Esophagus squamous epithelium (tissue), 5 donors: ENCODE measurements around the gene GPR119. TPM values are rescaled to one million over a fixed set of nuclear protein-coding genes. Genes with fewer than 3 reads are reported as not detected.
"Not testable (repeated sequence)": the region's sequence is repeated elsewhere in the genome, so short reads cannot be mapped to it uniquely, and the experiment has no call there.

Experiments used
- DNase-seq: peaks from one replicate; lab custom pipeline; 2025; lab: John Stamatoyannopoulos, UW
- H3K27ac ChIP-seq, 4 donors: fragments of 200-600 bp; sonication (generic); one replicate each; pipeline ENCODE4 v1.5.1; 2016 to 2019; ENCODE audit warnings: mild to moderate bottlenecking in 1 of 4
- H3K27me3 ChIP-seq, 4 donors: fragments of 200-600 bp; sonication (generic); 1 replicate in 3 of 4; 2 replicates in 1 of 4; pipeline versions ENCODE4 v1.5.1 to v1.6.0; 2017 to 2021; ENCODE audit warnings: antibody characterized with exemption in 1 of 4
- H3K36me3 ChIP-seq, 3 donors: fragments of 200-600 bp; sonication (generic); one replicate each; pipeline ENCODE4 v1.5.1; 2016 to 2019
- H3K4me1 ChIP-seq, 3 donors: fragments of 200-600 bp; sonication (generic); one replicate each; pipeline ENCODE4 v1.5.1; 2017 to 2019
- H3K4me3 ChIP-seq, 4 donors: fragments of 200-600 bp; sonication (generic); 1 replicate in 3 of 4; 2 replicates in 1 of 4; pipeline ENCODE4 v1.5.1; 2016 to 2019; ENCODE audit warnings: mild to moderate bottlenecking in 2 of 4, moderate library complexity in 1 of 4
- H3K9me3 ChIP-seq, 3 donors: fragments of 200-600 bp; sonication (generic); one replicate each; pipeline ENCODE4 v1.5.1; 2016 to 2019
- CTCF ChIP-seq, 6 experiments: fragments of 450-650 bp in 4 of 6; fragments of 200-600 bp in 2 of 6; sonication (generic) in 2 of 6; IDR thresholded peaks; one replicate each; pipeline ENCODE4 v1.5.1; 2016 to 2019; ENCODE audit warnings: antibody characterized with exemption in 6 of 6, mild to moderate bottlenecking in 4 of 6, moderate library complexity in 4 of 6
- POLR2A ChIP-seq, 4 donors: fragments of 450-650 bp; IDR thresholded peaks; one replicate each; pipeline ENCODE4 v1.6.1; 2017; ENCODE audit warnings: antibody characterized with exemption in 4 of 4, mild to moderate bottlenecking in 4 of 4, moderate library complexity in 3 of 4
- WGBS, 2 donors: methylation state at CpG; one replicate each; pipeline ENCODE4 v1.1.5; 2018; 5-methylcytosine and 5-hydroxymethylcytosine counted together
- intact Hi-C: fragments of 100-400 bp; cut with DNase I; formaldehyde crosslinking; loops from one replicate; pipeline ENCODE4 v1.15.0; 2022
- total RNA-seq, 4 donors: library from RNA; depleted of rRNA; stranded (reverse); fragments of >200 nt; gene quantifications; one replicate each; pipeline ENCODE4 v1.1.0, GENCODE V29; 2016
- donor health status: DM: yes; HTN: yes; CAD: no.

Gene GPR119
- total RNA-seq, 4 donors from 2014 or later = not detected

GRCh38 chrX:130343411-130343810, 42.1 kb downstream of the GPR119 start:
- Histone ChIP-seq H3K4me3 (no peak overlapping the region), H3K9me3 (no peaks in the 10 kb centered on the region), H3K27me3 (no peaks in the 10 kb centered on the region), H3K36me3 (no peaks in the 10 kb centered on the region), H3K27ac (no peak overlapping the region), H3K4me1 (peaks cover 0 to 14% (median 0%) of the 10 kb centered on the region in 3 donors)
- intact Hi-C loops = no loop called here
- no peak for TF ChIP-seq POLR2A (IDR thresholded peaks at IDR 0.05)
- no peak for TF ChIP-seq CTCF (IDR thresholded peaks at IDR 0.05)
- no peak for DNase-seq
- WGBS, 2 donors = 75 to 86% methylated on average over 1 of the region's 1 CpG

GRCh38 chrX:130340271-130340670, 45.2 kb downstream of the GPR119 start:
- peak overlapping the region; percentile 65 to 79 (median 74) for H3K4me3 ChIP-seq
- TF ChIP-seq CTCF (IDR thresholded peaks at IDR 0.05) (no peak), POLR2A (IDR thresholded peaks at IDR 0.05) (no peak)
- 6 to 46% methylated on average over 6 to 9 of the region's 9 CpGs for WGBS, 2 donors
- H3K27ac ChIP-seq = peak overlapping the region in 3 of 4 donors; percentile 62 to 77 (median 70)
- no peak for DNase-seq
- H3K9me3 ChIP-seq = no peaks in the 10 kb centered on the region
- H3K4me1 ChIP-seq = peaks cover 0 to 14% (median 0%) of the 10 kb centered on the region in 3 donors
- no peaks in the 10 kb centered on the region for H3K27me3 ChIP-seq
- intact Hi-C loops = no loop called here
- no peaks in the 10 kb centered on the region for H3K36me3 ChIP-seq

- peak within 1 kb of the TSS; percentile 49 to 77 (median 66) for H3K27ac ChIP-seq
- no peaks in the 10 kb centered on the region for H3K27me3 ChIP-seq
- H3K9me3 ChIP-seq = no peaks in the 10 kb centered on the region
- no peaks in the 10 kb centered on the region for H3K36me3 ChIP-seq
- intact Hi-C loops = no loop called here
- no peak for TF ChIP-seq CTCF (IDR thresholded peaks at IDR 0.05)
- TF ChIP-seq POLR2A (IDR thresholded peaks at IDR 0.05) = no peak
- peak within 1 kb of the TSS; percentile 65 to 79 (median 74) for H3K4me3 ChIP-seq
- WGBS, 2 donors = 0 to 28% methylated on average over 1 to 13 of the region's 55 CpGs
- no peak for DNase-seq
- H3K4me1 ChIP-seq = peaks cover 0 to 14% (median 0%) of the 10 kb centered on the region in 3 donors
Observed at GRCh38 chrX:130339408-130340222, 45.9 kb downstream of the GPR119 start, which contains the start of gene SLC25A14. Gene SLC25A14 (plus strand): TSS chrX:130339919. CDS start chrX:130340279, 360 bp downstream.

GRCh38 chrX:130338869-130339268, 46.6 kb downstream of the GPR119 start:
- H3K27me3 ChIP-seq, intact Hi-C loops, H3K27ac ChIP-seq, H3K36me3 ChIP-seq, H3K9me3 ChIP-seq, DNase-seq: not testable (repeated sequence)
- WGBS, 2 donors = 58 to 68% methylated on average over 7 to 8 of the region's 8 CpGs
- Histone ChIP-seq H3K4me1 (peaks cover 0 to 14% (median 0%) of the 10 kb centered on the region in 3 donors), H3K4me3 (peak overlapping the region in 3 of 4 donors; percentile 72 to 79 (median 76))

- peaks cover 0 to 14% (median 0%) of the 10 kb centered on the region in 3 donors for H3K4me1 ChIP-seq
- no peaks in the 10 kb centered on the region for H3K36me3 ChIP-seq
- H3K4me3 ChIP-seq = no peak overlapping the region
- no peaks in the 10 kb centered on the region for H3K9me3 ChIP-seq
- WGBS, 2 donors = 63 to 66% methylated on average over 3 to 4 of the region's 4 CpGs
- intact Hi-C loops = no loop called here
- H3K27ac ChIP-seq = no peak overlapping the region
- TF ChIP-seq CTCF (IDR thresholded peaks at IDR 0.05) (no peak), POLR2A (IDR thresholded peaks at IDR 0.05) (no peak)
- no peak for DNase-seq
- peaks cover 0 to under 1% (median 0%) of the 10 kb centered on the region in 4 donors for H3K27me3 ChIP-seq
Observed at GRCh38 chrX:130336531-130336930, 48.9 kb downstream of the GPR119 start.

Other genes with a start within 250 kb of the GPR119 start
- 10 to 100 TPM; 10.9 to 23.1 (median 17.0) TPM for gene AIFM1, start 219.8 kb downstream of the GPR119 start, total RNA-seq
- under 1 TPM in 1 of 4 donors, not detected in 3; 0.38 TPM for gene RAB33A, start 213.7 kb downstream of the GPR119 start, total RNA-seq
- 1 to 10 TPM; 2.5 to 5.7 (median 3.7) TPM for gene ZNF280C, start 116.8 kb downstream of the GPR119 start, total RNA-seq
- gene SLC25A14, start 45.8 kb downstream of the GPR119 start, total RNA-seq = 1 to 10 TPM; 6.2 to 8.4 (median 6.4) TPM
- 10 to 100 TPM in 3 of 4 donors, 1 to 10 TPM in 1; 4.4 to 13.0 (median 11.3) TPM for gene RBMX2, start 16.3 kb upstream of the GPR119 start, total RNA-seq